NT2/D1 (cell line): ENCODE measurements around the gene FLNC.
A peak's percentile ranks its signal among the peaks of the same experiment; 100 is the strongest.

Experiments
- DNase-seq: peaks from one replicate; pipeline ENCODE4 v3.0.0-alpha.2; 2011; ENCODE audit warnings: low read depth, low spot score
- H3K27me3 ChIP-seq: 2 replicates; pipeline ENCODE4 v1.6.0; 2011; ENCODE audit warnings: mild to moderate bottlenecking; ENCODE audit not compliant: insufficient read length, insufficient read depth
- H3K36me3 ChIP-seq: 2 replicates; pipeline ENCODE4 v1.6.1; 2011; ENCODE audit warnings: mild to moderate bottlenecking, low read length, mixed read lengths; ENCODE audit not compliant: insufficient read depth, insufficient read length
- H3K4me1 ChIP-seq: 2 replicates; pipeline ENCODE4 v1.5.1; 2011; ENCODE audit not compliant: insufficient read depth, insufficient read length
- H3K4me3 ChIP-seq: 2 replicates; pipeline ENCODE4 v1.5.1; 2011; ENCODE audit warnings: low read depth; ENCODE audit not compliant: insufficient read length
- H3K9ac ChIP-seq: 2 replicates; pipeline ENCODE4 v1.6.0; 2011; ENCODE audit warnings: low read depth; ENCODE audit not compliant: insufficient read length
- H3K9me3 ChIP-seq: 2 replicates; pipeline ENCODE4 v1.5.1; 2011; ENCODE audit warnings: mild to moderate bottlenecking, low read length; ENCODE audit not compliant: insufficient read depth
- SUZ12 ChIP-seq: IDR thresholded peaks from 2 replicates; pipeline ENCODE4 v1.6.1; 2011; ENCODE audit not compliant: insufficient read length, insufficient read depth; ENCODE audit errors: extremely low read depth
- YY1 ChIP-seq: IDR thresholded peaks from 2 replicates; pipeline ENCODE4 v1.6.1; 2011; ENCODE audit not compliant: insufficient read length, insufficient read depth
- ZNF274 ChIP-seq: IDR thresholded peaks from 2 replicates; pipeline ENCODE4 v1.6.1; 2011; ENCODE audit warnings: mild to moderate bottlenecking, low read depth, low read length

The FLNC gene

DNA sequence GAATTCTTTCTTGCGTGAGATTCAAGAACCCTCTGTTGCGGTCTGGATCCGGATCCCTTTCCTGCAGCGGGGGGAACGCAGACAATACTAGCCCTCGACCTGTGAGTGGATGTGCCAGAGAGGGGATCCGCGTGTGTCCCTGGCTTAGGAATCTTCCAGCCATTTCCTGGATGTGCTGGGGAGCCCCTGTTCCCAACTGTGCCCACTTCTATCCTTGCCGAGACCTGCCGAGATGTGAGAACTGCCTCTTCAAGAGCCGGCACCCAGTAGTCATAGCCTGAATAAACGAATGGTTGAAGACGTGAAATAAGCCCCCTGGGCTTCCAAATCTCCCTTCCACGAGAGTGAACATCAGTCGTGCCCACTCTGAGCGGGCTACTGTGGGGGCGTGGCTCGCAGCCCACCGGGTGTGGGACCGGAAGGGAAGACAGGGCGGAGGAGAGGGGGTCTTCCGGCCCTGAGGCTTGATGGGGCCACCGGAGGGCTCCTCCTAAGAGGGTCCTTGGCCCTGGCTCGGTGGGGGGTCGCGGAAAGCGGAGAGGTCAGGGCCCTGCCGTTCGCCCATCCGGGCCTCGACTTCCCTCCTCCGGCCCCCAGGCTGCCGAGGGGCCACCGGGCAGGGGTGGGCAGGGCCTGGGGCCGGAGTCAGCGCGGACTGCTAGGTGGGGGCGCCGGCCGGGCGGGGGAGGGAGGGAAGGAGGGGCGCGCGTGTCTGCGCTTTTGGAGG is 39.7 kb upstream of the FLNC start:
- Histone ChIP-seq H3K36me3 (peaks cover 9% of the 10 kb centered on the region), H3K9ac (peak overlapping the region; percentile 77), H3K9me3 (no peaks in the 10 kb centered on the region), H3K4me1 (peaks cover 6% of the 10 kb centered on the region), H3K4me3 (peak overlapping the region; percentile 72), H3K27me3 (peaks cover 17% of the 10 kb centered on the region)
- TF ChIP-seq SUZ12 (no peak), ZNF274 (no peak), YY1 (no peak)
- no peak for DNase-seq

DNA sequence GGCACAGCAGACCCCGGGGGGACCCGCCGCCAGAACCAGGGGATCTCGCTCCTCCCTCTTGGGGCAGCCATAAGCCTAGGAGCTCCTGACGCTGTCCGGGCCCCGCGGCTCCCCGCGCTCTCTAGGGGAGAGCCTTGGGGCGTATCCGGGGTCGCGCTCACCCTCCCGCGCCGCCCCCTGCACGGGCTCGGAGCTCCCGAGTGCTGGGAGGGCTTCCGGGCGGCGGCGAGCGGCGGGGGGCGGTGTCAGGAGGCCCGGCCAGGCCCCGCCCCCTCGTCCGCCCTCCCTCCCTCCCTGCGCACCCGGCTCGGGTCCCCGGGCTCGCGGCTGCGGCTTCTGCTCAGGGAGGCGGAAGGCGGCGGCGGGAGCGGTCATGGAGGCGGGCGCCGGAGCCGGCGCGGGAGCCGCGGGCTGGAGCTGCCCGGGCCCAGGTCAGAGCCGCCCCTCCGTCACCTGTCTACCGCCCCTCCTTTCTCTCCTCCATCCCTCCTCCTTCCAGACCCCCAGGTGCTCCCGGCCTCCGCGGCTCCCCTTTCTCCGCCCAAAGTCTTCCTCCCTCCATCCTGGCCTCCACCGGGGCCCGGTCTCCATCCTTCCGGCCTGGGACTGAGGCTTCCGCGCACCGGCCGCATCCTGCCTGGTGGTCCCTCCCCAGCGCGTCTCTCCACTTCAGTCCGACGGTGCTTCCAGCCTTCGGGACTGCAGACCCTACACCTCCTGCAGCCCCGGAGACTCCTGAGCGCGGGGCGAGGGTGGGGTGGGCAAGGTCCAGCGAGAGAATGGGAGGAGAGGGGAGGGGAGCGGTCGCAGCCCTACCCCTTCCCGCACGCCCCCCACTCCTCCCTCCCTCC is 38.9 kb upstream of the FLNC start, which contains the start of gene CCDC136:
CCDC136 (plus strand) TSS at position 848 of the 851 bp plus-strand sequence. CDS start 444 bp downstream, outside the sequence.
- Histone ChIP-seq H3K4me1 (peaks cover 6% of the 10 kb centered on the region), H3K27me3 (peaks cover 17% of the 10 kb centered on the region), H3K4me3 (peak within 1 kb of the TSS; percentile 72), H3K9ac (peak within 1 kb of the TSS; percentile 80), H3K36me3 (peaks cover 9% of the 10 kb centered on the region), H3K9me3 (no peaks in the 10 kb centered on the region)
- TF ChIP-seq ZNF274 (no peak), SUZ12 (no peak), YY1 (no peak)
- peak; percentile 43 for DNase-seq

DNA sequence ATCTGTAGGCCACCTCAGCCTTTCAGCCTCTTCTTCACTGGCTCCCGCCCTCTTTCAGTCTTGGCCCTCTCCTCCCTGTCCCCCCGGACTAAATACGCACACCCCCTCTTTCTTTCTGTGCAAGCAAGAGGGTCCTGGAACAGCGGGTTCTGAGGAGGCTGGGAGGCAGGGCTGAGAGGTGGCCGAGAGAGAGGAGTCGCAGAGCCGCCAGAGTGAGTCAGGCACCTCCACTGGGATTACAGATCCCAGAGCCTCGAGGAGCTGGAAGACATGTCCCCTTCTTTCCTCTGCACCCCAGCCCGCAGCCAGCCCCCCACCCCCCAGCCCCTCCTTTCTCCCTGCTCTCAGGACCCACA is 38.3 kb upstream of the FLNC start:
- no peak for TF ChIP-seq SUZ12
- TF ChIP-seq YY1: no peak
- no peak for TF ChIP-seq ZNF274
- DNase-seq: no peak
- H3K27me3 ChIP-seq: peaks cover 17% of the 10 kb centered on the region
- H3K9me3 ChIP-seq: no peaks in the 10 kb centered on the region
- peaks cover 9% of the 10 kb centered on the region for H3K36me3 ChIP-seq
- peak overlapping the region; percentile 72 for H3K4me3 ChIP-seq
- peaks cover 6% of the 10 kb centered on the region for H3K4me1 ChIP-seq
- H3K9ac ChIP-seq: peak overlapping the region; percentile 80

DNA sequence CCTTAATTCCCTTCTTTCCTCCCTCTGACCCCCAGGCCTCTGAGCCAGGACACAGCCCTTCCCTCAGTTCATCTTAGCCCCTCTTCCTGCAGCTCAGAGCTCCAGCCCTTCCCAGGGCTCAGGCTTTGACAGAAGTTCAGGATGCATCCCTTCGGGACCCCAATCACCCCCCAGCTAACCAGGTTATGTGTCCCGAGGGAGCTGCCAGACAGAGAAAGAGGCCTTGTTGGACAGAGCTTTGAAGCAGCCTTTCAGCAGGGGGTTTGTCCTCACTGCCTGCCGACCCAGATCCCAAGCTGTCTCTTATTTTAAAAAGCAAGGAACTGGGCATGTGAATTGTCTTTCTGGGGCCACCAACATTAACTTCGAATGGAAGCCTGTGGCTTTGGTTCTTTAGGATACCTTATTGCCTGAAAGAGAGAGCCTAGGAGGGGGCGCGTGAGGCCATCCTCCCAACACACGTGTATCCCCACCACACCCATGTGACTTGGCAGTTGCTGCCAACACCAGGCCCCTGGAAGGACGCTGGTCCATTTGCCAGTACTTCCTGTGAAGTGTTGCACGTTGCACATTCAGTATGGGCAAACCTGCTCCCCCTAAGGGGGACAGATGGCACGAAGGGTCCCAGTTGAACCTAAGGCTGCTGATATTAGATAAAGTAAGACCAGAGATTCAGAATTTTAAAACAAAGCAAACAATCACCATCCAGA is 37.6 kb upstream of the FLNC start:
- peaks cover 9% of the 10 kb centered on the region for H3K36me3 ChIP-seq
- H3K4me3 ChIP-seq: peak overlapping the region; percentile 21
- H3K9me3 ChIP-seq: no peaks in the 10 kb centered on the region
- H3K9ac ChIP-seq: peak overlapping the region; percentile 80
- TF ChIP-seq ZNF274 (no peak), SUZ12 (no peak), YY1 (no peak)
- no peak for DNase-seq
- H3K4me1 ChIP-seq: peaks cover 6% of the 10 kb centered on the region
- H3K27me3 ChIP-seq: peaks cover 17% of the 10 kb centered on the region

DNA sequence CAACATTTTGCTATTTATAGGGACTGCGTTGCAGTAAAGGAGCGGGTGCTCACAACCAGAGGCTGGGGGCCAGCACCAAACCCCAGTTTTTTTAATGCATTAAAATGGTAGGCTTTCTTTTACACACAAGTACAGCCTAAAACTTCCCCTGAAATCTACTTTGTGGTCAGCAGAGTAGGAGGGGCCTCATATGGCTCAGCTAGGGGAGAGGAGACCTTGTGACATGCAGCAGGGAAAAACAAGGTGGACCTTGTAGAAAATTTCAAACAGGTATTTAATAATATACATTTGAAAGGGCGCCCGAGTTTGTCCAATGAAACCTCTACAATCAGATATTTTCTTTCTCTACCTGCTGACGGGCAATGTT is 37.0 kb upstream of the FLNC start:
- H3K36me3 ChIP-seq: peaks cover 9% of the 10 kb centered on the region
- H3K4me3 ChIP-seq: no peak overlapping the region
- no peak for TF ChIP-seq YY1
- TF ChIP-seq ZNF274: no peak
- no peak for TF ChIP-seq SUZ12
- H3K27me3 ChIP-seq: peaks cover 17% of the 10 kb centered on the region
- no peak overlapping the region for H3K9ac ChIP-seq
- H3K4me1 ChIP-seq: peaks cover 6% of the 10 kb centered on the region
- no peaks in the 10 kb centered on the region for H3K9me3 ChIP-seq
- DNase-seq: no peak

DNA sequence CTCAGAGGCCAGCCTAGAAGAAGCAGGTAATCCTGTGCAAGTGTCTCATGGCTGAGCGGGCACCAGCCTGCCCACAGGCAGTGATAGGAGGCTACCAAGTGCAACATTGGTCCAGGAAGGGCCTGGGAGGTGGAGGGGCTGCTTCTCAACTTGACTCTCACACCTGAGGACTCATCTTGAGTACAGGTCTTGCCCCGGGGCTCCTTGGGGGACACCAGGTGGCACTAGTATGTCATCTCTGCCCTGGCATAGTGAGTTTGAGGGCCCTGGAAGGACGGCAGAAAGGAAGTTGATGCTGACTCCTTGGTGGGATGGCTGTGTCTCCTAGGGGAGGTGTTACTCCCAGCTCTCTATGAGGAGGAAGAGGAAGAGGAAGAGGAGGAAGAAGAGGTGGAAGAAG is 36.2 kb upstream of the FLNC start:
- TF ChIP-seq YY1 (no peak), ZNF274 (no peak), SUZ12 (no peak)

DNA sequence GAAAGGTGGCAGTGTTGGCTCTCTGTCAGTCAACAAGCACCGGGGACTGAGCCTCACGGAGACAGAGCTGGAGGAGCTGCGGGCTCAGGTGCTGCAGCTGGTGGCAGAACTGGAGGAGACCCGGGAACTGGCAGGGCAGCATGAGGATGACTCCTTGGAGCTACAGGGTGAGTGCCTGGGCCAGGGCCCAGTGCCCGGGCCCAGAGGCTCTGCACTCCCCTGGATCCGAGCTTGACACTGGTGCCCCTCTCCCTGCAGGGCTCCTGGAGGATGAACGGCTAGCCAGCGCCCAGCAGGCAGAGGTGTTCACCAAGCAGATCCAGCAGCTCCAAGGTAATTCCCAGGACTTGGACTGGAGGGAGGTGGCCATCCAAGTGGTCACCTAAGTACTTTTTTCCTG is 35.8 kb upstream of the FLNC start:
- Histone ChIP-seq H3K4me3 (no peak overlapping the region), H3K9me3 (no peaks in the 10 kb centered on the region), H3K36me3 (peaks cover 9% of the 10 kb centered on the region), H3K27me3 (peaks cover 10% of the 10 kb centered on the region), H3K9ac (no peak overlapping the region), H3K4me1 (peaks cover 6% of the 10 kb centered on the region)
- no peak for DNase-seq
- TF ChIP-seq ZNF274: no peak
- no peak for TF ChIP-seq SUZ12
- no peak for TF ChIP-seq YY1

More for the DNA sequence above, 36.2 kb upstream of the FLNC start:
- no peak overlapping the region for H3K4me3 ChIP-seq
- no peaks in the 10 kb centered on the region for H3K9me3 ChIP-seq
- peaks cover 9% of the 10 kb centered on the region for H3K36me3 ChIP-seq
- no peak for DNase-seq
- no peak overlapping the region for H3K9ac ChIP-seq
- H3K27me3 ChIP-seq: peaks cover 14% of the 10 kb centered on the region
- H3K4me1 ChIP-seq: peaks cover 6% of the 10 kb centered on the region
